Measurements from ENCODE around the gene DEPDC5.

DNA sequence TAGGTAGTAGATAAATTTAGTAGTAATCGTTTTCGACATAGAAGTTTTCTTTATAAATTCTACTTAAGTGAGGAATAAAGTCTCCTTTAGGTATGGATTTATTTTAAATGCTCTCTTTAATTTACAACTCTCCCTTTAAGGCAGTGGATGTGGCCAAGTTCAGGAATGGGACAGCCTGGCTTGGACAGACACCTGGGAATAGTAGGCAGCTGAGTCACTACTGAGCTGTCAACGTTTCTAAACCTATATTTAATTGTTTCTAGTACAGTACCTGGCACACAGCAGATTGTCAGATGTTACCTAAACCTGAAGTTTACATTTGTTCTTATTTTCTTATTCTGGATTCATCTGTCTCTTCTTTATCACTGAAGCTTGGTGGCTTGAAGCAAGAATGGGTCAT, 85.1 kb downstream of the DEPDC5 start:
- TF ChIP-seq, protein P1, sequence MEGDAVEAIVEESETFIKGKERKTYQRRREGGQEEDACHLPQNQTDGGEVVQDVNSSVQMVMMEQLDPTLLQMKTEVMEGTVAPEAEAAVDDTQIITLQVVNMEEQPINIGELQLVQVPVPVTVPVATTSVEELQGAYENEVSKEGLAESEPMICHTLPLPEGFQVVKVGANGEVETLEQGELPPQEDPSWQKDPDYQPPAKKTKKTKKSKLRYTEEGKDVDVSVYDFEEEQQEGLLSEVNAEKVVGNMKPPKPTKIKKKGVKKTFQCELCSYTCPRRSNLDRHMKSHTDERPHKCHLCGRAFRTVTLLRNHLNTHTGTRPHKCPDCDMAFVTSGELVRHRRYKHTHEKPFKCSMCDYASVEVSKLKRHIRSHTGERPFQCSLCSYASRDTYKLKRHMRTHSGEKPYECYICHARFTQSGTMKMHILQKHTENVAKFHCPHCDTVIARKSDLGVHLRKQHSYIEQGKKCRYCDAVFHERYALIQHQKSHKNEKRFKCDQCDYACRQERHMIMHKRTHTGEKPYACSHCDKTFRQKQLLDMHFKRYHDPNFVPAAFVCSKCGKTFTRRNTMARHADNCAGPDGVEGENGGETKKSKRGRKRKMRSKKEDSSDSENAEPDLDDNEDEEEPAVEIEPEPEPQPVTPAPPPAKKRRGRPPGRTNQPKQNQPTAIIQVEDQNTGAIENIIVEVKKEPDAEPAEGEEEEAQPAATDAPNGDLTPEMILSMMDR (IDR thresholded peaks at IDR 0.05), result no peak
- no peak for TF ChIP-seq POLR2A (IDR thresholded peaks at IDR 0.05)

Measured in Peyer's patch (tissue), 4 donors.